Lower leg skin (tissue), 3 donors: Measurements from ENCODE around the gene GPI.

Source experiments
- CTCF ChIP-seq, 3 donors: fragments of 450-650 bp; IDR thresholded peaks; one replicate each; pipeline ENCODE4 v1.5.1; 2016; ENCODE audit warnings: antibody characterized with exemption in 3 of 3, mild to moderate bottlenecking in 3 of 3, moderate library complexity in 2 of 3
- POLR2A ChIP-seq, 2 donors: fragments of 450-650 bp; IDR thresholded peaks; one replicate each; pipeline ENCODE4 v1.6.1; 2016 to 2017; ENCODE audit warnings: antibody characterized with exemption in 2 of 2, mild to moderate bottlenecking in 1 of 2, moderate library complexity in 1 of 2

- TF ChIP-seq CTCF (IDR thresholded peaks at IDR 0.05) = no peak
- no peak for TF ChIP-seq POLR2A (IDR thresholded peaks at IDR 0.05)
Observed at GRCh38 chr19:34387446-34387810, 22.4 kb downstream of the GPI start.
